Caco-2 (cell line): ENCODE measurements around the gene TMEM43. TPM values are rescaled to one million over a fixed set of nuclear protein-coding genes. Genes with fewer than 3 reads are reported as not detected.

ENCODE experiments used
- BruUV-seq: library from RNA; stranded (reverse); fragments of 400-500 nt; replicated peaks from 2 replicates; lab custom pipeline; 2021; lab: Mats Ljungman, UMichigan
- CTCF ChIA-PET: fragments of 300-600 bp; sonication (Branson Sonifier 250); formaldehyde crosslinking; loops from one replicate; lab custom pipeline; 2022; ENCODE audit warnings: antibody characterized with exemption; lab: Charles Lee
- POLR2A ChIA-PET: fragments of 300-600 bp; sonication (Branson Sonifier 250); formaldehyde crosslinking; loops from one replicate; lab custom pipeline; 2022; ENCODE audit warnings: antibody characterized with exemption; lab: Charles Lee
- DNase-seq, 2 experiments: peaks; one replicate each; pipeline versions ENCODE4 v3.0.0 to v3.0.0-alpha.2; 2020 to 2022
- H3K27me3 ChIP-seq: replicated peaks from 2 replicates; pipeline ENCODE4 v1.6.0; 2011; ENCODE audit warnings: low read length; ENCODE audit not compliant: control insufficient read depth, insufficient read depth
- H3K36me3 ChIP-seq: 2 replicates; pipeline ENCODE4 v1.5.1; 2011; ENCODE audit warnings: low read length; ENCODE audit not compliant: control insufficient read depth, insufficient read depth
- H3K4me1 ChIP-seq: fragments of 250-450 bp; sonication (Bioruptor Pico); 2 replicates; pipeline ENCODE4 v1.5.1; 2020; ENCODE audit warnings: mild to moderate bottlenecking
- H3K4me3 ChIP-seq: 2 replicates; pipeline ENCODE4 v1.5.1; 2011; ENCODE audit warnings: low read depth, mild to moderate bottlenecking, control low read depth, low read length
- H3K9me3 ChIP-seq: fragments of 250-450 bp; sonication (Bioruptor Pico); 2 replicates; pipeline ENCODE4 v1.5.1; 2020; ENCODE audit warnings: mild to moderate bottlenecking, moderate library complexity
- H3K27ac Mint-ChIP-seq: one replicate; pipeline ENCODE4 v1.8.0; 2022; ENCODE audit warnings: mixed read lengths; ENCODE audit not compliant: unreplicated experiment
- H3K27me3 Mint-ChIP-seq: one replicate; pipeline ENCODE4 v1.8.0; 2022; ENCODE audit warnings: mixed read lengths; ENCODE audit not compliant: insufficient read depth, unreplicated experiment
- H3K36me3 Mint-ChIP-seq: one replicate; pipeline ENCODE4 v1.8.0; 2022; ENCODE audit warnings: mild to moderate bottlenecking, mixed read lengths; ENCODE audit not compliant: insufficient read depth, unreplicated experiment
- H3K4me1 Mint-ChIP-seq: one replicate; pipeline ENCODE4 v1.8.0; 2022; ENCODE audit warnings: low read depth, mixed read lengths; ENCODE audit not compliant: unreplicated experiment
- H3K4me3 Mint-ChIP-seq: one replicate; pipeline ENCODE4 v1.8.0; 2022; ENCODE audit warnings: mild to moderate bottlenecking, moderate library complexity, mixed read lengths; ENCODE audit not compliant: unreplicated experiment
- H3K9me3 Mint-ChIP-seq: one replicate; pipeline ENCODE4 v1.8.0; 2022; ENCODE audit warnings: mixed read lengths; ENCODE audit not compliant: unreplicated experiment
- intact Hi-C: fragments of 100-400 bp; cut with micrococcal nuclease; formaldehyde crosslinking; loops from one replicate; pipeline ENCODE4 v1.10.0; 2022; ENCODE audit not compliant: unreplicated experiment
- total RNA-seq: library from RNA; stranded (reverse); gene quantifications from 2 replicates; pipeline ENCODE4 v1.2.3, GENCODE V29; 2022
- TF ChIP-seq, protein P1 (sequence below), 2 experiments: fragments of 200-600 bp in 1 of 2; IDR thresholded peaks; 1 replicate in 1 of 2; 2 replicates in 1 of 2; pipeline versions ENCODE4 v1.5.1 to v1.8.0; 2011 to 2022; ENCODE audit warnings: antibody characterized with exemption in 1 of 2, control low read depth in 1 of 2, inconsistent platforms in 1 of 2, low read depth in 1 of 2, low read length in 1 of 2, mild to moderate bottlenecking in 1 of 2, moderate library complexity in 1 of 2; ENCODE audit not compliant: insufficient read depth in 1 of 2, severe bottlenecking in 1 of 2, unreplicated experiment in 1 of 2

Gene TMEM43
- total RNA-seq, 1 experiment from 2014 or later: 35.2 TPM

GRCh38 chr3:14143271-14144225, 18.7 kb downstream of the TMEM43 start:
- Mint-ChIP-seq H3K4me3 (no peak overlapping the region), H3K9me3 (no peaks in the 10 kb centered on the region), H3K27ac (peak overlapping the region; percentile 93), H3K4me1 (peaks cover 14% of the 10 kb centered on the region), H3K27me3 (no peaks in the 10 kb centered on the region), H3K36me3 (peaks cover 23% of the 10 kb centered on the region)
- Histone ChIP-seq H3K27me3 (no peaks in the 10 kb centered on the region), H3K9me3 (no peaks in the 10 kb centered on the region), H3K4me1 (peaks cover 26% of the 10 kb centered on the region), H3K4me3 (no peak overlapping the region), H3K36me3 (peaks cover 1% of the 10 kb centered on the region)
- DNase-seq: peak; percentile 53 to 54
- POLR2A ChIA-PET: interaction anchor here (1.2 to 3.3 kb wide), 3 partner anchors 19 to 35 kb away, joined by 3 to 20 read pairs (median 4); partner anchors contain the start of genes CHCHD4, LSM3, TMEM43 and XPC
- no TSS peak for BruUV-seq
- TF ChIP-seq, protein P1, sequence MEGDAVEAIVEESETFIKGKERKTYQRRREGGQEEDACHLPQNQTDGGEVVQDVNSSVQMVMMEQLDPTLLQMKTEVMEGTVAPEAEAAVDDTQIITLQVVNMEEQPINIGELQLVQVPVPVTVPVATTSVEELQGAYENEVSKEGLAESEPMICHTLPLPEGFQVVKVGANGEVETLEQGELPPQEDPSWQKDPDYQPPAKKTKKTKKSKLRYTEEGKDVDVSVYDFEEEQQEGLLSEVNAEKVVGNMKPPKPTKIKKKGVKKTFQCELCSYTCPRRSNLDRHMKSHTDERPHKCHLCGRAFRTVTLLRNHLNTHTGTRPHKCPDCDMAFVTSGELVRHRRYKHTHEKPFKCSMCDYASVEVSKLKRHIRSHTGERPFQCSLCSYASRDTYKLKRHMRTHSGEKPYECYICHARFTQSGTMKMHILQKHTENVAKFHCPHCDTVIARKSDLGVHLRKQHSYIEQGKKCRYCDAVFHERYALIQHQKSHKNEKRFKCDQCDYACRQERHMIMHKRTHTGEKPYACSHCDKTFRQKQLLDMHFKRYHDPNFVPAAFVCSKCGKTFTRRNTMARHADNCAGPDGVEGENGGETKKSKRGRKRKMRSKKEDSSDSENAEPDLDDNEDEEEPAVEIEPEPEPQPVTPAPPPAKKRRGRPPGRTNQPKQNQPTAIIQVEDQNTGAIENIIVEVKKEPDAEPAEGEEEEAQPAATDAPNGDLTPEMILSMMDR (IDR thresholded peaks at IDR 0.05; ENCODE audit: insufficient read depth in 1 of 2, low read depth in 1 of 2, low read length in 1 of 2, severe bottlenecking in 1 of 2, unreplicated experiment in 1 of 2): no peak
- CTCF ChIA-PET: interaction anchor here (0.9 to 3.2 kb wide), 2 partner anchors 8 to 247 kb away, joined by 3 to 12 read pairs; no protein-coding TSS in a partner anchor
- intact Hi-C loops: loop anchor here (1.0 kb wide), 2 partner anchors 18 to 35 kb away; partner anchors contain the start of genes LSM3, TMEM43 and XPC

DNA sequence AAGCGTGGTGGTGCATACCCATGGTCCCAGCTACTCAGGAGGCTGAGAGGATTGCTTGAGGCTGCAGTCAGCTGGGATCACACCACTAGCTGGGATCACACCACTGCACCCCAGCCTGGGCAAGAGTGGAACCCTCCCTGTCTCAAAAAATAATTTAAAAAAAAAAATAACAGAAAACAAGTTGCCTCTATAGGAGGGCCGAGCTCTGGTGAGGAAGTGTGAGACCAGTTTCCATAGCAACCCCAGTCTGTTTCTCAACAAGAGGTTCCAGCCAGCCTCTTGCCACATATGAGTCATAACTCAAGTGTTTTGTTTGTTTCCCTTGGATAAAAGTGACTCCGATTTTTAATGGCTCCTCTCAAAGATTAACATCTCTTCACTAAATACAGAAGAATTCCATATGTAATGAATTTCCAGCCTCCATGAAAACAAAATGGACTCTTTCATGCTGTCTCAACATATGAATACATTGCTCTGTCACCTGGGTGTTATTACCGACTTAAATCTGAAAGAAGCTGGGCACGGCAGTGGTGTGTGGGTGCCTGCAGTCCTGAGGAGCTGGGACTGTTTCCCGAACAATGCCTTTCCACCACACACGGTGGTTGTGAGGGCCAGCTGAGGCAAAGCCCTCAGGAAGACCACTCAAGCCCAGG, 19.7 kb downstream of the TMEM43 start:
- no peak overlapping the region for H3K4me3 ChIP-seq
- ChIA-PET POLR2A (interaction anchor here (1.4 to 3.3 kb wide), 2 partner anchors 20 to 34 kb away, joined by 4 to 20 read pairs; partner anchors contain the start of genes CHCHD4, LSM3, TMEM43 and XPC), CTCF (interaction anchor here (0.9 to 3.2 kb wide), 2 partner anchors 9 to 248 kb away, joined by 3 to 12 read pairs; no protein-coding TSS in a partner anchor)
- no TSS peak for BruUV-seq
- Mint-ChIP-seq H3K27me3 (no peaks in the 10 kb centered on the region), H3K4me1 (peaks cover 14% of the 10 kb centered on the region), H3K27ac (peak overlapping the region; percentile 93), H3K4me3 (peak overlapping the region; percentile 47), H3K9me3 (no peaks in the 10 kb centered on the region), H3K36me3 (peaks cover 32% of the 10 kb centered on the region)
- no peaks in the 10 kb centered on the region for H3K27me3 ChIP-seq
- DNase-seq: peak; percentile 77 to 85
- TF ChIP-seq, protein P1 (IDR thresholded peaks at IDR 0.05; ENCODE audit: insufficient read depth in 1 of 2, low read depth in 1 of 2, low read length in 1 of 2, severe bottlenecking in 1 of 2, unreplicated experiment in 1 of 2): no peak
- H3K9me3 ChIP-seq: no peaks in the 10 kb centered on the region
- no peaks in the 10 kb centered on the region; the same call in none of the 2 replicates for H3K36me3 ChIP-seq
- intact Hi-C loops: loop anchor here (1.0 kb wide), 2 partner anchors 19 to 34 kb away; partner anchors contain the start of genes LSM3, TMEM43 and XPC
- peaks cover 26% of the 10 kb centered on the region for H3K4me1 ChIP-seq
